ENCODE measurements around the gene UPK3A. TPM values are rescaled to one million over a fixed set of nuclear protein-coding genes. Genes with fewer than 3 reads are reported as not detected.

The UPK3A gene
- total RNA-seq = not detected

GRCh38 chr22:45284705-45285262 is at the start of gene UPK3A:
TSS of gene UPK3A (plus strand) at chr22:45284949. CDS start at chr22:45285014, 65 bp downstream.
- Histone ChIP-seq H3K9me3 (no peaks in the 10 kb centered on the region), H3K36me3 (no peaks in the 10 kb centered on the region), H3K4me3 (peak within 1 kb of the TSS; percentile 26 to 61 (median 27)), H3K27ac (no peak within 1 kb of the TSS), H3K27me3 (no peaks in the 10 kb centered on the region), H3K4me1 (no peaks in the 10 kb centered on the region)
- TF ChIP-seq POLR2AphosphoS5 (IDR thresholded peaks at IDR 0.05) = no peak
- no peak for TF ChIP-seq CTCF (IDR thresholded peaks at IDR 0.05)
- TF ChIP-seq POLR2A (IDR thresholded peaks at IDR 0.05) = no peak
- intact Hi-C loops (cut with DNase I; ENCODE audit: low total_unique reads) = no loop called here
- DNase-seq (ENCODE audit: low spot score in 2 of 2) = no peak

GRCh38 chr22:45235101-45235777 is 49.5 kb upstream of the UPK3A start:
- Histone ChIP-seq H3K27me3 (no peaks in the 10 kb centered on the region), H3K9me3 (no peaks in the 10 kb centered on the region), H3K4me1 (peaks cover 0 to 3% of the 10 kb centered on the region in 2 donors), H3K36me3 (no peaks in the 10 kb centered on the region), H3K4me3 (no peak overlapping the region), H3K27ac (peak overlapping the region; percentile 17 to 58)
- DNase-seq (ENCODE audit: low spot score in 2 of 2) = no peak
- intact Hi-C loops (cut with DNase I; ENCODE audit: low total_unique reads) = loop anchor here (10.0 kb wide), 1 partner anchor 70 kb away; the partner anchor contains the start of gene NUP50
- TF ChIP-seq POLR2A (IDR thresholded peaks at IDR 0.05) (no peak), POLR2AphosphoS5 (IDR thresholded peaks at IDR 0.05) (no peak), CTCF (IDR thresholded peaks at IDR 0.05) (no peak)

DNA sequence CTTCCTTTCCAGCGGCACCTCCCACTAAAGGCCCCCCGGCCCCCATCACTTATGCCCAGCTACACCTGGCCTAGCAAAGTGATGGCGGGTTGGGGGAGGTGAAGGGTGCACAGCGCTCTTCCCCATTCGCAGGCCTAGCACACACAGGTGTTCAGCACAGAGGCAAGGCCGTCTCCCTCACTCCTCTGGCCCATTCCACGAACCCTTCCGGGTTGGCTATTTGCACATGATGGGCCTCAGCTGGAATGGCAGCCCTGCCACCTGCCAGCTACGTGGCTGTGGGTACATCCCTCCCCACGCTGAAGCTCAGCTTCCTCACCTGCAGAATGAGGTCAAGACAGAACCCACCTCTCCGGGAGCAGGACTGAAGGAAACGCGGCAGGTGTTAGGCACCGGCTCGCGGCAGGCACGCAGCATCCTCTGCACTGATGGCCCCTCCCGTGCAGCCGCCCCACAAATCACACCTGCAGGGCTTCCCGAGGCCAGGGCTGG is 48.9 kb upstream of the UPK3A start:
- Histone ChIP-seq H3K27me3 (no peaks in the 10 kb centered on the region), H3K9me3 (no peaks in the 10 kb centered on the region), H3K4me1 (peaks cover 0 to 3% of the 10 kb centered on the region in 2 donors), H3K27ac (peak overlapping the region in 1 of 2 donors; percentile 58), H3K4me3 (no peak overlapping the region), H3K36me3 (no peaks in the 10 kb centered on the region)
- TF ChIP-seq CTCF (IDR thresholded peaks at IDR 0.05) (no peak), POLR2AphosphoS5 (IDR thresholded peaks at IDR 0.05) (no peak), POLR2A (IDR thresholded peaks at IDR 0.05) (no peak)
- DNase-seq (ENCODE audit: low spot score in 2 of 2) = no peak
- intact Hi-C loops (cut with DNase I; ENCODE audit: low total_unique reads) = loop anchor here (10.0 kb wide), 1 partner anchor 71 kb away; the partner anchor contains the start of gene NUP50

GRCh38 chr22:45237065-45237990 is 47.4 kb upstream of the UPK3A start:
- no peak overlapping the region for H3K4me3 ChIP-seq
- TF ChIP-seq POLR2A (IDR thresholded peaks at IDR 0.05) (no peak), POLR2AphosphoS5 (IDR thresholded peaks at IDR 0.05) (no peak), CTCF (IDR thresholded peaks at IDR 0.05) (no peak)
- no peak for DNase-seq (ENCODE audit: low spot score in 2 of 2)
- H3K9me3 ChIP-seq = no peaks in the 10 kb centered on the region
- H3K4me1 ChIP-seq = peaks cover 0 to 3% of the 10 kb centered on the region in 2 donors
- intact Hi-C loops (cut with DNase I; ENCODE audit: low total_unique reads) = loop anchor here (10.0 kb wide), 1 partner anchor 73 kb away; the partner anchor contains the start of gene NUP50
- no peak overlapping the region for H3K27ac ChIP-seq
- no peaks in the 10 kb centered on the region for H3K27me3 ChIP-seq
- no peaks in the 10 kb centered on the region for H3K36me3 ChIP-seq

Data from breast epithelium (tissue), 4 donors.